Measurements from ENCODE around the gene DTD2.
"Not testable (repeated sequence)": the region's sequence is repeated elsewhere in the genome, so short reads cannot be mapped to it uniquely, and the experiment has no call there.

The DTD2 gene

GRCh38 chr14:31441273-31442111, 15.8 kb downstream of the DTD2 start:
- no peak for DNase-seq (ENCODE audit: low read depth in 2 of 2)

- no peak for DNase-seq (ENCODE audit: low read depth in 2 of 2)
These were observed 17.0 kb downstream of the DTD2 start for GRCh38 chr14:31440280-31440679.

- DNase-seq (ENCODE audit: low read depth in 2 of 2) = no peak
These were observed 17.7 kb downstream of the DTD2 start for GRCh38 chr14:31439561-31439960.

GRCh38 chr14:31437045-31437691, 20.1 kb downstream of the DTD2 start:
- DNase-seq (ENCODE audit: low read depth in 2 of 2) = not testable (repeated sequence)

GRCh38 chr14:31435276-31435675, 22.0 kb downstream of the DTD2 start:
- no peak for DNase-seq (ENCODE audit: low read depth in 2 of 2)

- DNase-seq (ENCODE audit: low read depth in 2 of 2) = no peak
These were observed 26.6 kb downstream of the DTD2 start for GRCh38 chr14:31430634-31431264.

GRCh38 chr14:31429791-31430190, 27.5 kb downstream of the DTD2 start:
- DNase-seq (ENCODE audit: low read depth in 2 of 2) = no peak

GRCh38 chr14:31428011-31428410, 29.3 kb downstream of the DTD2 start:
- DNase-seq (ENCODE audit: low read depth in 2 of 2) = no peak

- DNase-seq (ENCODE audit: low read depth in 2 of 2) = no peak
These were observed 30.6 kb downstream of the DTD2 start for GRCh38 chr14:31426663-31427062.

- DNase-seq (ENCODE audit: low read depth in 2 of 2) = no peak
These were observed 31.4 kb downstream of the DTD2 start for GRCh38 chr14:31425905-31426304.

- DNase-seq (ENCODE audit: low read depth in 2 of 2) = no peak
These were observed 36.1 kb downstream of the DTD2 start for GRCh38 chr14:31421200-31421599.

- DNase-seq (ENCODE audit: low read depth in 2 of 2) = peak; percentile 84 to 87
These were observed 36.8 kb downstream of the DTD2 start, which contains the start of gene HEATR5A for GRCh38 chr14:31420319-31421111. Gene HEATR5A (minus strand): TSS chr14:31420550. CDS start chr14:31402975, 17,575 bp downstream.

GRCh38 chr14:31419967-31420318, 37.4 kb downstream of the DTD2 start:
- no peak for DNase-seq (ENCODE audit: low read depth in 2 of 2)

- DNase-seq (ENCODE audit: low read depth in 2 of 2) = no peak
These were observed 37.9 kb downstream of the DTD2 start for GRCh38 chr14:31419179-31419966.

GRCh38 chr14:31418440-31418839, 38.9 kb downstream of the DTD2 start:
- no peak for DNase-seq (ENCODE audit: low read depth in 2 of 2)

GRCh38 chr14:31414190-31414833, 43.0 kb downstream of the DTD2 start:
- no peak for DNase-seq (ENCODE audit: low read depth in 2 of 2)

GRCh38 chr14:31411218-31411727, 46.0 kb downstream of the DTD2 start:
- DNase-seq (ENCODE audit: low read depth in 2 of 2) = no peak

- DNase-seq (ENCODE audit: low read depth in 2 of 2) = no peak
These were observed 47.2 kb downstream of the DTD2 start for GRCh38 chr14:31410048-31410650.

GRCh38 chr14:31408421-31408820, 48.9 kb downstream of the DTD2 start:
- DNase-seq (ENCODE audit: low read depth in 2 of 2) = no peak
